Colon (tissue), 2 donors: ENCODE measurements around the gene CEBPA.

Experiments used
- FAIRE-seq: peaks from 2 replicates; lab custom pipeline; 2012; peaks lifted over from hg19 to GRCh38; lab: Jason Lieb, UNC
- donor health status: control.
- donor health status: control.

CEBPA gene

DNA sequence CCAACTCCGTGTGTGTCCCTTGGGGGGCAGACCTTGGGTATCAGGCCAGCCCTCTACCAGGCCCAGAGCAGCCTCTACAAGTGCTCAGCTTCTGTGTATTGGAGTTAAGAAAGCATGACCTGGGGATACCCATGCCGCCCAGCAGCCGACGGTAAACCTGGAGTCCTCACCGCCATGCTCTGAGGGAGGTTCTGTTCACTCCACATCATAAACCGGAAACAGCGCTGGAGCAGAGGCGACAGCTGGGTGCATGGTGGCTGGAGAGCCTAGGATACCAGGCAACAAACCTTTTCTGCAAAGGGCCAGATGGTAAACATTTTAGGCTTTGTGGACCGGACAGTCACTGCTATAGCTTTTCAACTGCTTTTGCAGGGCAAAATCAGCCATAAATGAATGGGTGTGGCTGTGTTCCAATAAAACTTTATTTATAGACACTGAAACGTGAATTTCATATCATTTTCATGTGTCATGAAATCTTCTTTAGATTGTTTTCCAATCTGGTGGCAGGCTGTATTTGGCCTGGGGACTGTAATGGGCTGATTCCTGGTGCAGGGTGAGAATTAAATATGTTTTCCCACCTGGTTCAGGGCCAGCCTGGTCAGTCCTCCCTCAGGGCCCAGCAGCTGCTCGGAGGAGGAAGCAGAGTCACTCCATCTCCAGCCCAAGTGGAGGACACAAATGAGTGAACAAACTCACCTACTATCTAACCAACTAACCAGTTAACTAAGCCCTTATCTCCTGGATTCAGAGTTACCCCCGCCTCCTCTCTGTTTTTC is 30.9 kb downstream of the CEBPA start:
- FAIRE-seq: no peak

DNA sequence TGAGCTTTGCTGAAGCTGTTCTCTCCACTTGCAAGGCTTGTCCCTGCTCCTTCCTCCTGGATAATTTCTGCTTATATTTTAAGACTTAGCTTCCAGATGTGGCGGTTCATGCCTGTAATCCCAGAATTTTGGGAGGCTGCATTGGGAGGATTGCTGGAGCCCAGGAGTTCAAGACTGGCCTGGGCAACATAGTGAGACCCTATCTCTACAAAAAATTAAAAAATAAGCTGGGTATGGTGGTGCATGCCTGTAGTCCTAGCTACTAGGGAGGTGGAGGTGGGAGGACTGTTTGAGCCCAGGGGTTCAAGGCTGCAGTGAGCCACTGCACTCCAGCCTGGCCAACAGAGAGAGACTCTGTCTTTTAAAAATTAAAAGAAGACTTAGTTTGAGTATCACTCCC is 31.6 kb downstream of the CEBPA start:
- FAIRE-seq: no peak

DNA sequence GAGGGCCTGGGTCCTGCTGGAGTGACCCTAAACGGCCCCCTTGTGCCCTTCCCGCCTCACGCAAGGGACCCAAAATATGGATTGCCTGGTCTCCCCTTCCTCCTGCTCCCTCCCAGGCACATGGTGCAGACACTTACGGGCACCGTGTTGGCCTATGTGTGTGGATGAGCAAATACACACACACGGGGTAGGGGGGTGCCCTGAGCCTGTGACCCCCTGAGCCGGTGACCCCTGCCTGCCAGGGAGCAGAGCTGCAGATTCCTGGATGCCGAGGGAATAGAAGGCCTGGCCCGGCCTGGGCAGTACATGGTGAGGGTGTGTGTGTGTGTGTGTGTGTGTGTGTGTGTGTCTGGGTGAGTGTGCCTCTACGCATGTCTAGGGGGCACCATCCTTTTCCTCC is 33.3 kb downstream of the CEBPA start:
- no peak for FAIRE-seq

DNA sequence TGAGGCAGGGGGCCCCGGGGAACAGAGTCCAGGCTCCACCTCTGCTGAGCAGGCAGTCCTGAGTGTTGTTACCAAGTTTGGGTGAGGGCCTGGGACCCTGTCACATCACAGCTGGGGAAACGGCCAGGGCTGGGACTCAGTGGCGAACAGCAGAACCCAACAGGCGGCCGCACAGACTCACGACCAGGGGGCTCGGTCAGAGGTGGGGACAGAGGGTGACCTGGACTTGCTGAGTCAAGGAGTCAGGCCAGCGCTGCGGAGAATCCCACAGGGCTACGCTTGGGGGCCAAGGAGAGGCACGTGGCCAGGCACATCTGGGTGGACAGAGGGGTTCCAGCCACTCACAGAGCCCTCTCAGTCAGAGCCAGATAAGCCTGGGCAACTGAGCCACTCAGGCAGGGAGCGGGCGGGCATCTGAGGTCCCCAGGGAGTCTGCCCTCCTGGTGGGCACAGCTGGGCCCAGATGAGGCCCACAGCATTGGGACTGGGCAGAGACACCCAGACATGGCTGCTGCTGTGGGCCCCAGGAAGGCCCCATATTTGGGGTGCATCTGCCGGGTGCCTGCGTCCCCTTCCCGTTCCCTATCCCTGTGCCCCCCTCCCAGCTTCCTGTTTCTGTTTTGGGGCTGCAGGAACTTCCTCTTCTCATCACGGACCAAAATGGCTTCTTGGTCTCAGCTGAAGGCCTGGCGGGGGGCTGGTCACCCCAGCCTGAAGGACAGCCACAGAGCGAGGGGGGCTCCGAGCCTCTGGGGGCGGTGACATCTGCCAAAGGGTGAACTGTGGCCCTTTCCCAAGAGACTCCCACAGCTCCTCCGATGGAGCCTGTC is 34.0 kb downstream of the CEBPA start:
- FAIRE-seq: no peak

DNA sequence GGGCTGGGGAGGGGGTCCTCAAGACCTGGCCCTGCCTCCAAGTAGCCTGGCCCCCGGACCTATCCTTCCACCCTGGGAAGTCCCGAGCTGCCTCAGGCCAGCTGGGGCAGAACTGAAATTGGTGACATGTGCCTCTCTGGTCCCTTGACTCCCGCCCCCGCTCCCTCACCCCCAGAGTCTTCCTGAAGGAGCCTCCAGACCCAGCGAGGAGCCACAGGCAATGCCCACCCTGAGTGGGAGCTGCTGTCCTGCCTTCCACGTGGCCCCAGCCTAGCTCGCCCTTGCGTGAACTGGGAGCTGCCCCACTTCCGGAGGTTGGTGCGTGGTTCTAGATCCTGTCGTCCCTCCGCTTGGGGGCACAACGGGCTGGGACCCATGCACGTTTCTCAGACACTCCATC is 34.6 kb downstream of the CEBPA start:
- FAIRE-seq: no peak

DNA sequence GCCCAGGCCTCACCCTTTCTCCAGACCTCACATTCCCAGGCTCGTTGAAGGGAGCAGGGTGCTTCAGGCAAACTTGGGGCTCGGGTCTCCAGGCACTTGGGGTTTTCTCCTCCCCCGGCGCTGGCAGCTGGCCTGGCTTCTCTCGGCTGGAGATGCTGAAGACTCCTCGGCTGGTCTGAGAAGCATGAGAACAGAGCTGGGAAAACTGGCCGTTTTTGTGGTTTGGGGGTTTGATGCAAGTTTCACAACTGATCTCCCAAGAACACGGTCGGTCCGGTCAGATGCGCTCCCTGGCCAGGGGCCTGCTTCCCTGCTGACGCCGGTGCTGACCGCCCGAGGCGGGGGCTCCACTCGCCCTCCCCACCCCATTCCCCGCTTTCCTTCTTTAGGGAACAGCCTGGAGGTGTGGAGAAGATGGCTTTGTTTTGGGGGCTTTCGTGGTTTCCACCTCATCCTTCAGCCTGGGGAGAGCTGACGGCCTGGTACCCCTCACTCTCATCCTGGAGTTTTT is 35.3 kb downstream of the CEBPA start:
- no peak for FAIRE-seq

DNA sequence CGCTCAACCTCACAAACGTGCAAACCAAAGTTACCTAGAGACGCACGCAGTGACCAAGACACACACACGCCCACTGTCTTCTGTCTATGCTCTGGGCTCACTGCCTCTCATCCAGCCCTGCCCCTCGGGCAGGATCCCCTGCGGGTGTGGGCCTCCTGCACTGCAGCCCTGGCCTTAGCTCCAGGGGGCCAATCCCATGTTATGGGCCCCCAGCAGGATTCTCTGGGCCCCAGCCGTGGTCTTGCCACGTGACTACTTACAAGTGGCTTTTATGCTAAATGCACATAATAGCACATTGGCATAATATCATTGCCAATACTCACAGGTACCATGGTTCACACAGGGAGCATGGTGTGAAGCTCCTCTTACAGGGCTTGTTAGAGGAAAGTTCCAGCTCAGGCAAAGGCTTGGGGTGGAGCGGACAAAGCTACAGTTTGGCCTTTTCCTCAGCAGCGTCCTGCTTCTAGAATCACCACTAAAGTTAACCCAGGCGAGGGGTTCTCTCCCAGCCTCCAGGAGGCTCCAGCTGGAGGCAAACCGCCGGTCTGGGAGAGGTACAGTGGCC is 37.4 kb downstream of the CEBPA start:
- no peak for FAIRE-seq

DNA sequence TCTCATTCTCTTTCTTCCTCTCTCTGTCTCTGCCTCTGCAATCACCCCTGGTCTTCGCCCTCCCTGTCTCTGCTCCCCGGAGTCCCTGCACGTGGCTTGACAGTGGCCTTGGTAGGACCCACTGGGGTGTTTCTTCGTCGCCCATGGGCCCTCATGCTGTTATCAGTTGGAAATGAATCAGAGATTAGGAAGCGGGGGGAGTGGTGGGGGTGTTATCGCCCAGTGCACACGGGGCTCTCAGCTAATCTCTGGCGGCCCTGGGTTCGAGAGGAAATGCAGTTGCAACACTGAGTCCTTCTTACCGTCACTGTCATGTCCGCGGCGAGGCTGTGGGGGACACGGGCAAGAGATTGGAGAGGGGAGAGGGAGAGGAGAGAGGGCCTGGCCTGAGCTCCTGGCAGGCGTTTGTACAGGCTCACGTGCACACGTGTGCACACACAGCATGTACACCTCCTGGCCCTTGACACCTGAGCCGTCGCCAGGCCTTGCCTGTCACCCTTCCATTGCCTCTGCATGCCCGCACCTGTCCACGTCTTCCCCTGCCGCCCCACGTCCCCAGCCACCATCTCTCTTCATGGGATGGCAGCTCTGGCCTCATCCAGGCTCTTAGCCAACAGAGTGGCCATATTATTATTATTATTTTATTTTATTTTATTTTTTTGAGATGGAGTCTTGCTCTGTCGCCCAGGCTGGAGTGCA is 38.9 kb downstream of the CEBPA start:
- FAIRE-seq: no peak

DNA sequence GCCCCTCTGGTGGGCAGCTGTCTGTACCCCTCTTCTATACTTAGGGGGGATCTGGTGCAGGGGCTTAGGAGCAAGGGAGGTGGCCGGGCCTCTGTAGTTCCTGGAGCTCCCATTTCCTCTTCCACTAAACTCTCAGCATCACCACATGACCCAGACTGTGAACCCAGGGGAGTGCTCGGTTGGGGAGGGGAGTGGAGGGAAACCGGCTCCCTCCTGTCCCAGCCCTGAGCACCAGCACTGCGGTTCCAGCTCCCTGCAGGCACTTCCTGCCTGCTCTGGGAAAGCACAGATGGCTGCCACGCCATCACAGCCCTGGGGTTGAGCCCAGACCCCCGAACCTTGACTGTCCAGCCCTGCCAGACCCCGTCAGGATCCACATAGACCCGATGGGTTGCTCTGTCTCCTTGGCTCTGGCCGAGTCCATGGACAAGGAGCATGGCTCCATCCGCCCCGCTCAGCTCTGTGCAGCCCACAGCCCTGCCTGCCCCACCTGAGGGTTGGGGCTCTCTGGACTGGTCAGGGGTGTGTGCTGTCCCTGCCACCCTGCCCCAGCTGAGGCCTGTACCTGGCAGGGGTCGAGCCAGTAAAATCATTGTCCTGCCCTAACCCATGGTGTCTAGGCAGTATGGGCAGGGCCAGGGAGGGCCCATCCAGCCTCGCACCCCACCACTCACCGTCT is 40.7 kb downstream of the CEBPA start:
- no peak for FAIRE-seq

DNA sequence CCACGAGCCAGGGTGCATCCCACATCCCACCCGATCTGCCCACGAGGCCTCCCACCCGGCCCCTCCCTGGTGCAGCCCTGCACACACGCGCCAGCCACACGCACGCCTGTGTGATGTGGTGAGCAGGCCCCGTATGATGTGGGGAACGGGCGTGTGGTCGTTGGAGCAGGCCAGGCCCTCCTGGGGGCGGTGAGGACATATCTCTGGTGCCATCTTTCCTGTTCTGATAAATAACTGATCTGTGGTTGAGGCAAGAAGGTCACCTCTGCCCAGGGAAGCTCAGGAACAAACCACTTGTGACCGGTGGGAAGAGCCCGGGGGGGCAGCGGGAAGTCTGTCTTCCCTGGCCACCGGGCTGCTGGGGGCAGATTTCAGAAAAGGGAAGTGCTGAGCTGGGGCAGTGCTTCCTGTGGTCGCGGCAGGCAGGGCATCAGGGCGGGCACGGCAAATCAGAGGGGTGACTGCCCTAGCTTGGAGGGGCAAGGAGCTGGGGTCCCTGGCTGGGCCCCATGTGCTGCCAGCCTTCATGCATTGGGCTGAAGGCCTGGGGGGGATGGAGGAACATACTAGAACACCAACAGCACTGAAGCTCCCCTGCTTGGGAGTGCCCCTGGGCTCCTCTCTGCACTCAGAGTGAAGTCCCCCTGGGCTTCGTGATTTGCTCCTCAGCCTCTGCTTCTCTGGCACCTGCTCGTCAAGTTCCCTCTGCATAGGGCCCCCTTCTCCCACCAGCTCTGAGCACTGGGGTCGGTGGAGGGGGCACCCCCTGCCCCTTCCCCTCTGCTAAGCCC is 41.5 kb downstream of the CEBPA start:
- FAIRE-seq: no peak

DNA sequence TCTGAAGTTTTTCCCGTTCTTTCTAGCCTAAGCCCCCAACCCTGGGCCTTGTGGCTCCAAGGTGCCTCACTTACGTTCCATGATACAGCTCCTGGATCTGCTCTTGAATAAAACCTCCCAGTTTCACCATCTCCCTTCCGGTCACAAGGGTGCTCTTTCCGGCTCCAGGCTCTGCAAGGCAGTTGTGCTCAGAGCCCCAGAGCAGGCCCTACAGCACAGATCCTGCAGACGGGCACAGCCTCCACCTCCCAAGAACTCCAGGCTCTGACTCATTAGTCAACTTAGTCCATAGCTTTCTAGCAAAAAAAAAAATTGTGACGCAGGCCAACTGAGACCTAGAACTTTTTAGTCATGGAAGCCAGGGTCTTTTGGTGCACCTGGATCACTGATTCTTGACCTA is 42.8 kb downstream of the CEBPA start:
- FAIRE-seq: no peak

DNA sequence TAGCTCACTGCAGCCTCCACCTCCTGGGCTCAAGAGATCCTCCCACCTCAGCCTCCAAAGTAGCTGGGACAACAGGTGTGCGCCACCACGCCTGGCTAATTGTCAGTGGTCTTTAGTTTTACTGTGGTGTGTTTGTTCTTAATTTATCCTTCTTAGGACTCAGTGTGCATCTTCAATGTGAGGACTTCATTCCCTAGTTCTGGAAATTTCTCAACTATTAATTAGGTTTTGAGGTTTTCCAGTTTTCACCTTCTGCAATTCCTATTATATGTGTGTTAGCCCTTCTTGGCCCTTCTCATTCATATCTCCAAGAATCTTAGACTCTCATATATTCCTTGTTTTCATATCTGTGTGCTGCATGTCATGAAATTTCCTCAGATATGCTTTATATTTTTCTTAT is 44.5 kb downstream of the CEBPA start:
- FAIRE-seq: no peak

DNA sequence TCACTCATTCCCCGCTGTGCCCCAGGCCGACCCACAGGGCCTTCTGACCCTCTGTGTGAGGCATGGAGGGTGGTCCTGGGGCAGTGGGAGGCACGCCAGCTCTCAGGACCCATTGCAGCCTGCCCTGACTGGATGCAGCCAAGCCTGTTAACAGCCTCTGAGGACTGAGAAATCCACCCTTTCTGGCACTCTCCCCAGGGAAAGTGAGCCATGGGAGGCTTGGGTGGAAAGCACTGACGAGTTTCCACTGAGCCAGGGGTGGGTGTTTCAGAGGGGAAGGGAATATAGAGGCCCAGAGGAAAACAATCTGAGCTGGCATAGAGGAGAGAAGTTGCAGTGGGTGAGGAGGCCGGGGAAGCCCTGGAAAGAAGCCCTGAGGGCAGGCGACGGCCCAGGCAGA is 46.1 kb downstream of the CEBPA start:
- FAIRE-seq: no peak

DNA sequence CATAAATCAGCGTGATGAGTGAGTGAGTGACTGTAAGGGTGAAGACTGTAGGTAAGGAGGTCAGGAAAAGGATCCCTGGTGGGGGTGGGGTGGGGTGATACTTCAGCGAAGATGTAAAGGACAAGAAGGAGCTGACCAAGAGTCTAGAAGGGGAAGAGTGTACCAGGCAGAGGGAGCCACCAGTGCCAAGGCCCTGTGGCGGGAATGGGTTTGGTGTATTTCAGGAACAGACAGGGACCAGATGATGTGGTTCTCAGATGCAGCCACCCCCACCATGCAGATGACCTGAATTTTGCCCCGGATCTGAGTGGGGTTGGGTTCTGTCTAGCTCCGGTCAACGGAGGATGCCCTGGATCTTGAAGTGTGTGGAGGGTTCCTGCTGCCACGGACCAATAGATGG is 46.6 kb downstream of the CEBPA start:
- no peak for FAIRE-seq

DNA sequence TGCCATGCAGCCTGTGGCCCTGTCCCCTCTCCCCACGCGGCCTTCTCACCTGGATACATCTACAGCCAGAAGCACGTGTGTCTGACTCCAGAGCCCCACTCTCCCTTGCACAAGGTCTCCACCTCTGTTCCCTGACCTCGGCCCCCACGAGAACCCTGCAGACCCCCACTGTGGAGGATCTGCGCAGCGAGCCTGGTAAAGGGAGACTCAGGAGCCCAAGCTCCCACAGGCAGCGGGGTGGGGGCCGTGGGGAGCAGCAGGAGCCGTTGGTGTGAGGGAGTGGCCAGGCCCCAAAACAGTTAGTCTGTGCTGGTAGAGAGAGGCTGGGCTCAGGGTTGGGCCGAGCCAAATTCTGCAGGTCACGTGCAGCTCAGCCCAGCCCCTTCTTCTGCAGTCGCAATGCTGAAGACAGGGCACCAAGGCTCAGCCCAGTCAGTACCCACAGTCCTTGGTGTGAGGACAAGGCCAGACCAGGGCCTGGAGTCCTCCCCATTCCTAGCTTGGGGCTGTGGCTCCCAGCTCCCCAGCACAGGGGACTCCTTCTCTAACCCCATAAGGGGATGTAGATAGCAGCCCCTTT is 48.0 kb downstream of the CEBPA start:
- no peak for FAIRE-seq

DNA sequence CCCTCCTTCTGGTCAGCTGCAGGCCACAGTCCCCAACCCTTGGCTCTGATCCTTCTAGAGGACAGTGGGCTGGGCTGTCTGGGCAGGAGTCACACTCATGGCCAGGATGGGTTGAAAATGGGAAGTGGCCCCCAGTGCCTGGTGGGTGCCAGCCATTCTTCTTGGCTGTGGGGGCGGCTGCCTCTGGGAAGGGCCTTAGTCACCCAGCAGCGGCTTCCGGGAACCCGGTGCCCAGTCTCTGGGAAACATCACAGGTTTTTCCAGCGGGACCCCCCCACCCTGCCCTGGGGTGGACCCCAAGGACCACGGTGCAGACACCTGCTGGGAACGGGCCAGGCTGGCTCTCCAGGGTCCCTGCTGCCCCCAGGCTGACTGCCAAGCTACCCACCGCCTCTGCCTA is 49.4 kb downstream of the CEBPA start:
- FAIRE-seq: no peak

DNA sequence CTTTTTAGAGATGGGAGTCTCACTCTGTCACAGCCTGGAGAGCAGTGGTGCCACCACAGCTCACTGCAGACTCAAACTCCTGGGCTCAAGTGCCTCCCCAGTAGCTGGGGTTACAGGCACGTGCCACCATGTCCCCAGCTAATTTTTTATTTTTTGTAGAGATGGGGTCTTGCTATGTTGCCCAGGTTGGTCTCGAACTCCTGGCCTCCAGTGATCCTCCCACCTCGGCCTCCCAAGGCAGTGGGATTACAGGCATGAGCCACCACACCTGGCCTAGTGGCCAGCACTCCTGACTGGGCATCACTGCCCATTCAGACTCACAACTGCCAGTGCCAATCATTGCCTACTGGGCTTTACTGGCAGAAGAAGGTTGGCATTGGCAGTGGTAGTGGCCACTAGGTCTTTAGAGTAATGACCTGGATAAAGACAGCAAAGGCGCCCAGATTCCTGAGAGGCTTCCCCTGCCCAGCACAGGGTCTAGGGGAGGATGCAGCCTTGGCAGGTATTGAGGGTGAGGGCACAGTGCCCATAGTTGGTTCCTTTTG is 49.8 kb downstream of the CEBPA start:
- no peak for FAIRE-seq

DNA sequence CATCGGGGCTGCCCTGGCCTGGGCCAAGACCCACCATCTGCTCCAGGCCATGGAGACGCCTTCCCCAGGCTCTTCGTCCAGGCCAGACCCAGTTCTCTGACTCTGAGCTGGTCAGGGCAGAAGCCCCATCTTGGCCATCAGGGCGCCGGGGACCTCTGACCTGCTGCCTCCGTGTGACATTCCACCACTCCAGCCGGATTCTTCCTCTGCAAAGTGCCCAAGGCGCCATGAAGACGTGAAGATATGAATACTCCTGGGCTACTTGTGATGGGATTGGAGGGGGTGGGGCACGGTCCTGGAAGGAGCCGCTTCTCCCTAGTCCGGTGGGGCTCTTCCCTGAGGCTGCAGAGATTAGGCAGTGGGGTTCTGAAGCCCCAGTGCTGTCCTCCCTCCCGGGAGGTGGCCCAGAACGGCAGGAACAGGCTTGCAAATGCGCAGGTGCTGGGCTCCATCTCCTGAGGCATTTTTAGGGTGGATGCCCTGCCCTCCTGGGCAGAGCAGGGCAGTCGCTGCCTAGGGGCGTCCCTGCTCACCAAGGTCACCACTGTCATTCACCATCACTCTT is 50.7 kb downstream of the CEBPA start:
- no peak for FAIRE-seq

DNA sequence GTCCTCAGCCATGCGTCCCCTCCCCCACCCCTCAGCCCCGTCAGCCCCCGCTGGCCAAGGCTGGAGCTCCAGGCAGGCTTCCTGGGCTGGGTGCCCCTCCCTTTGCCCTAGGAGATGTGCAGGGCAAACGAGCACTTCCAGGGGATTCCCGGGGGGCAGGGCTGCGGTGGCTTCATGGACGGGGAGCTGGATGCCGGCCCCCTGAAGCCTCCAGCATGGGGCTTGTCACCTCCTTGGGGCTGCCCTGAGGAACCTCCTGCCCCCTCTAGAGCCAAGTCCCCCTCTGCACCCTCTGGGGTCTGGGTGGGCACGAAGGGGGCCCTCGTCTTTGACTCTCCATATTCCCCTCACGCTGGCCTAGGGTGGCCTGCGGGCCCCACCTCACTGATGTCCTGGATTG is 51.3 kb downstream of the CEBPA start:
- FAIRE-seq: no peak

DNA sequence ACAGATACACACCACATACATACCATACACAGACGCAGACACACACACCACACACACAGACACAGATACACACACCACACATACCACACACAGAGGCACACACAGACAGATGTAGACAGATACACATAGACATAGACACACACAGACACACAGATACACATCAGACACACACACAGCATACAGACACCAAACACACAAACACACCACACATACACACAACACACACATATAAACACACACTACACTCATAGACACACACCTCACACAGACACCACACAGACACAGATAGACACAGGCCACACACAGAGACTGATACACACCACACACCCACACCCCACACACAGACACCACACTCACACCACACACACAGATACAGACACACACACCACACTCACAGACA is 51.8 kb downstream of the CEBPA start:
- FAIRE-seq: no peak
